Measurements from ENCODE around the gene MYH14. TPM values are rescaled to one million over a fixed set of nuclear protein-coding genes. Genes with fewer than 3 reads are reported as not detected.
A peak's percentile ranks its signal among the peaks of the same experiment; 100 is the strongest.

Gene MYH14
- total RNA-seq, 1 donor from 2014 or later: 113 TPM

- Histone ChIP-seq H3K36me3 (no peaks in the 10 kb centered on the region), H3K27ac (no peak overlapping the region), H3K4me3 (no peak overlapping the region), H3K9me3 (no peaks in the 10 kb centered on the region), H3K27me3 (ENCODE audit: low read depth) (no peaks in the 10 kb centered on the region), H3K4me1 (no peaks in the 10 kb centered on the region)
- intact Hi-C loops (cut with DNase I): no loop called here
- ATAC-seq (no peak), DNase-seq (no peak)
- TF ChIP-seq CTCF (IDR thresholded peaks at IDR 0.05): no peak
Observed at GRCh38 chr19:50181121-50181520, 22.3 kb upstream of the MYH14 start.

- H3K36me3 ChIP-seq: no peaks in the 10 kb centered on the region
- no peaks in the 10 kb centered on the region for H3K27me3 ChIP-seq (ENCODE audit: low read depth)
- H3K27ac ChIP-seq: no peak overlapping the region
- H3K4me1 ChIP-seq: no peaks in the 10 kb centered on the region
- intact Hi-C loops (cut with DNase I): no loop called here
- no peak overlapping the region for H3K4me3 ChIP-seq
- no peak for ATAC-seq
- H3K9me3 ChIP-seq: no peaks in the 10 kb centered on the region
- no peak for DNase-seq
- no peak for TF ChIP-seq CTCF (IDR thresholded peaks at IDR 0.05)
Observed at GRCh38 chr19:50184196-50184595, 19.2 kb upstream of the MYH14 start.

GRCh38 chr19:50187937-50188336 lies 15.5 kb upstream of the MYH14 start:
- intact Hi-C loops (cut with DNase I): no loop called here
- Histone ChIP-seq H3K4me1 (no peaks in the 10 kb centered on the region), H3K36me3 (no peaks in the 10 kb centered on the region), H3K27ac (no peak overlapping the region), H3K27me3 (ENCODE audit: low read depth) (no peaks in the 10 kb centered on the region), H3K4me3 (no peak overlapping the region), H3K9me3 (no peaks in the 10 kb centered on the region)
- DNase-seq (no peak), ATAC-seq (no peak)
- TF ChIP-seq CTCF (IDR thresholded peaks at IDR 0.05): no peak

- DNase-seq (no peak), ATAC-seq (no peak)
- Histone ChIP-seq H3K27me3 (ENCODE audit: low read depth) (peaks cover under 1% of the 10 kb centered on the region), H3K9me3 (no peaks in the 10 kb centered on the region), H3K4me3 (no peak overlapping the region), H3K4me1 (no peaks in the 10 kb centered on the region), H3K27ac (no peak overlapping the region), H3K36me3 (no peaks in the 10 kb centered on the region)
- intact Hi-C loops (cut with DNase I): no loop called here
- TF ChIP-seq CTCF (IDR thresholded peaks at IDR 0.05): no peak
Observed at GRCh38 chr19:50189331-50189730, 14.1 kb upstream of the MYH14 start.

GRCh38 chr19:50190439-50190891 lies 13.0 kb upstream of the MYH14 start:
- ATAC-seq (peak in 1 of 2 donors; percentile 54), DNase-seq (no peak)
- intact Hi-C loops (cut with DNase I): no loop called here
- Histone ChIP-seq H3K4me1 (no peaks in the 10 kb centered on the region), H3K27ac (no peak overlapping the region), H3K27me3 (ENCODE audit: low read depth) (peaks cover 11% of the 10 kb centered on the region), H3K4me3 (no peak overlapping the region), H3K36me3 (no peaks in the 10 kb centered on the region), H3K9me3 (no peaks in the 10 kb centered on the region)
- no peak for TF ChIP-seq CTCF (IDR thresholded peaks at IDR 0.05)

GRCh38 chr19:50191216-50191615 lies 12.2 kb upstream of the MYH14 start:
- DNase-seq (no peak), ATAC-seq (no peak)
- intact Hi-C loops (cut with DNase I): no loop called here
- no peaks in the 10 kb centered on the region for H3K36me3 ChIP-seq
- no peak for TF ChIP-seq CTCF (IDR thresholded peaks at IDR 0.05)
- H3K4me1 ChIP-seq: no peaks in the 10 kb centered on the region
- no peaks in the 10 kb centered on the region for H3K9me3 ChIP-seq
- H3K27ac ChIP-seq: no peak overlapping the region
- H3K4me3 ChIP-seq: no peak overlapping the region
- H3K27me3 ChIP-seq (ENCODE audit: low read depth): peaks cover 12% of the 10 kb centered on the region

Data from lower lobe of right lung (tissue), 2 donors.